DLD1 (cell line): ENCODE data around the gene FMN2.

Source experiments
- in situ Hi-C: cut with HindIII; loops from 2 replicates; pipeline ENCODE4 v1.10.0; 2017; ENCODE audit warnings: low sequenced_read_pairs

The FMN2 gene

DNA sequence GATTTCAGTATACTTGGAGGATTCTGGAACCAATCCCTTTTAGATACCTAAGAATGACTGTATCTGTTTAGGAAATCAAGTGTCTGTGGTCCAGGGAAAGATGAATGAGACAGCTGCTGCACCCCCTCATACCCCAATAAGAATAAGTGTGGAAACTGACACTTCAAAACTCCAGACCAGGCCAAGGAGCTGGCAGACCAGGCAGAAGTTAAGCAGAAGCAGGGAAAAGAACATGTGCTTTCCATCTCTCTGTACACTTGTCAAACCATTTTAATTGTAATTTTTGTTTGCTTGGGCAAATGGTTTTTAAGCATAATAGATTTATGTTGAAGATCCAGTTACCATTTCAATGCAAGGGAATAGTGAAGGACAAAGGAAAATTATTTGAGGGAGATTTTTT lies 420.1 kb downstream of the FMN2 start:
- in situ Hi-C loops, result no loop called here

- in situ Hi-C loops, result no loop called here
Observed at GRCh38 chr1:240515505-240515904, 423.8 kb downstream of the FMN2 start.

GRCh38 chr1:240516069-240516468 lies 424.4 kb downstream of the FMN2 start:
- in situ Hi-C loops, result no loop called here

- in situ Hi-C loops, result no loop called here
Observed at GRCh38 chr1:240517891-240518290, 426.2 kb downstream of the FMN2 start.

DNA sequence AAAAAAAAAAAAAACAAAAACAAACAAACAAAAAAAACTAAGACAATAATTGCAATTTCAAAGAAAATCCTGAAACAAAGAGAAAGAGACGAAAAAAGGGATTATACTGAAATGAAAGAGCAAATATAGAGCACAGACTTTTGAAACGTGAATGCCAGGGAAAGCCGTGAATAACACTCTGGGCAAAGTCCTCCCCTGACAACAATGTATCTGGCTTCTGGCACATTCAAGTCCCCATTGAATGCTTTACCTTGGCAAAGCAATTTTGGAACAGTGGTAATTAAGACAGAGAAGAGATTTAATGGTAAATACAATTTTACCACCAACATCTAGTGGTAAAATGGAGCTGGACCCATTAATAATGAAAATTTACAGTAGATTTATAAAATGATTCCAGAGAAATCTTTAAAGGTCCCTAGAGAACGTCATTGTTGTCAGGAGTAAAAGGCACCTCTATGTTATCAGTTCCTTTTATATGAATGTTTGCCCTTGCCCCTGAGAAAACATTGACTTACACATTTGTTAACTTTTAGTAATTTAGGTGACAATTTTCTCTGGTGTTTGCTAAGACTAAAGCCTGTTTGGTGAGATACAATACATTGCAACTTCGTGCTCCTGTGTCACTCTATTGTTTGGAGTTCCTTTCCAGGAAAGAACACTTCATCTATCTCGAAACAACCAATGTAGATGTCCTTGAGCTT lies 430.6 kb downstream of the FMN2 start:
- in situ Hi-C loops, result no loop called here

DNA sequence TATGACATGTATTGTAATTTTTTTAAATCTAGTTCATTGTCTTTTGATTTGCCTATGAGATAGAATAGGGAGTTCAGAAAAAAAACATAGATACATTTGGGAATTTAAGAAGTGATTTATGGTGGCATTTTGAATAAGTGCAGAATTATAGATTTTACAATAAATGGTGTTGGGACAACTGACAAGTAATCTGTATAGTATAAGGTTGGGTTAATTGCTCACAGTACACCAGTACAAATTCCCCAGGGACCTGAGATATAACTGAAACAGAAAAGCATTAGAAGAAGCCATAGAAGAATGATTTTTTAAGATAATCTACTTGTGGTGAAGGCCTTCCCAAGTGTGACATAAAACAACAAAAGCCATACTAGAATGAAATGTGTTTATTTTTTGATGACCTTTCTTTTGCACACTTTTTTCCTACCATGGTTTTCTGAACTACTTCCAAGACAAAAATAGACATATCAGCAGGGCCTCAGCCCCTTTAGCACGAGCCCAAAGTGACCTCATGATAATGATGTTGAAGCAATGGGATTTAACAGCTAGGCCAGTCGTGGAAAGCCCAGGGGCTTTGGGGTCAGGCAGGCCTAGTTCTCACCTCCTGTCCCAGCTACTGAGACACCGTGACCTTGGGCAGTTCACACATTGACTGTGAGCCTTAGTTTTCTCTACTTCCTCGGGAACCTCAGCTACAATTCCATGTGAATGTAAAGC lies 432.8 kb downstream of the FMN2 start:
- in situ Hi-C loops, result no loop called here
